HCT116 (cell line): ENCODE data around the gene RPL39L. TPM values are rescaled to one million over a fixed set of nuclear protein-coding genes. Genes with fewer than 3 reads are reported as not detected.

Source experiments
- ATAC-seq: fragments of 200-7000 bp; cut with Tn5 transposase; 2 replicates; pipeline ENCODE4 v1.9.1; 2020; ENCODE audit warnings: mild to moderate bottlenecking, moderate library complexity
- BruUV-seq: library from RNA; stranded (reverse); fragments of 400-500 nt; replicated peaks from 2 replicates; lab custom pipeline; 2021; lab: Mats Ljungman, UMichigan
- CTCF ChIA-PET: fragments of 300-600 bp; sonication (Branson Sonifier 250); formaldehyde crosslinking; loops from one replicate; lab custom pipeline; 2021; ENCODE audit warnings: antibody characterized with exemption; lab: Charles Lee
- POLR2A ChIA-PET: fragments of 300-600, 350-600 bp; sonication (Branson Sonifier 250); formaldehyde crosslinking; loops from one replicate; lab custom pipeline; 2021; ENCODE audit warnings: antibody characterized with exemption; lab: Charles Lee
- RAD21 ChIA-PET, 2 experiments: fragments of 300-600 bp; sonication (Branson Sonifier 250); formaldehyde crosslinking; loops; one replicate each; lab custom pipeline; 2023; ENCODE audit warnings: low total read pairs in 2 of 2; ENCODE audit not compliant: uncharacterized antibody in 2 of 2, unreplicated experiment in 2 of 2, low non-redundant PET in 1 of 2; lab: Charles Lee
- DNase-seq: peaks from one replicate; pipeline ENCODE4 v3.0.0-alpha.2; 2010; ENCODE audit warnings: low read depth, low spot score
- H2AFZ ChIP-seq: fragments of 200-600 bp; shearing (Covaris generic), sonication (generic); 2 replicates; pipeline ENCODE4 v1.6.1; 2017; ENCODE audit warnings: low read depth, mixed run types, mixed read lengths, antibody characterized with exemption, low read length; ENCODE audit not compliant: poor library complexity, severe bottlenecking
- H3K27ac ChIP-seq: 2 replicates; pipeline ENCODE4 v1.5.1; 2012; ENCODE audit warnings: low read depth, low read length
- H3K27me3 ChIP-seq: fragments of 200-600 bp; sonication (generic); 2 replicates; pipeline ENCODE4 v1.6.1; 2016; ENCODE audit warnings: mixed run types, low read length, mixed read lengths; ENCODE audit not compliant: insufficient read depth
- H3K36me3 ChIP-seq, 2 experiments: fragments of 200-500 bp in 1 of 2; fragments of 200-600 bp in 1 of 2; sonication (Bioruptor generic) in 1 of 2; sonication (generic) in 1 of 2; 2 replicates each; pipeline versions ENCODE4 v1.5.1 to v1.6.1; 2014 to 2016; ENCODE audit warnings: low read length in 2 of 2, inconsistent platforms in 1 of 2, mixed read lengths in 1 of 2, mixed run types in 1 of 2; ENCODE audit not compliant: insufficient read depth in 2 of 2, control insufficient read depth in 1 of 2
- H3K4me1 ChIP-seq, 2 experiments: fragments of 200-600 bp in 1 of 2; sonication (generic) in 1 of 2; 2 replicates each; pipeline versions ENCODE4 v1.5.1 to v1.6.1; 2012 to 2017; ENCODE audit warnings: low read length in 2 of 2, inconsistent platforms in 1 of 2, mild to moderate bottlenecking in 1 of 2, mixed read lengths in 1 of 2, mixed run types in 1 of 2, moderate library complexity in 1 of 2; ENCODE audit not compliant: insufficient read depth in 2 of 2, control insufficient read depth in 1 of 2
- H3K4me2 ChIP-seq: fragments of 200-600 bp; sonication (generic); 2 replicates; pipeline ENCODE4 v1.6.1; 2017; ENCODE audit warnings: mixed run types, low read length, mixed read lengths
- H3K4me3 ChIP-seq, 2 experiments: fragments of 200-600 bp in 1 of 2; sonication (generic) in 1 of 2; replicated peaks in 1 of 2; 2 replicates each; pipeline ENCODE4 v1.5.1; 2011 to 2016; ENCODE audit warnings: low read length in 2 of 2, control low read depth in 1 of 2, low read depth in 1 of 2, mild to moderate bottlenecking in 1 of 2, mixed read lengths in 1 of 2, mixed run types in 1 of 2
- H3K79me2 ChIP-seq: fragments of 200-600 bp; sonication (generic); 2 replicates; pipeline ENCODE4 v1.6.1; 2017; ENCODE audit warnings: mild to moderate bottlenecking, mixed run types, low read length, moderate library complexity, mixed read lengths; ENCODE audit not compliant: insufficient read depth
- H3K9ac ChIP-seq: fragments of 200-600 bp; sonication (generic); 2 replicates; pipeline ENCODE4 v1.6.1; 2016; ENCODE audit warnings: low read length, mixed read lengths
- H3K9me2 ChIP-seq: fragments of 200-600 bp; sonication (generic), shearing (Covaris generic); 2 replicates; pipeline ENCODE4 v1.6.1; 2017; ENCODE audit warnings: mixed run types, mild to moderate bottlenecking, moderate library complexity; ENCODE audit not compliant: insufficient read depth
- H3K9me3 ChIP-seq, 2 experiments: fragments of 200-500 bp in 1 of 2; fragments of 200-600 bp in 1 of 2; sonication (Bioruptor generic) in 1 of 2; sonication (generic) in 1 of 2; 2 replicates each; pipeline ENCODE4 v1.6.1; 2014 to 2017; ENCODE audit warnings: low read length in 2 of 2, mixed read lengths in 2 of 2, inconsistent platforms in 1 of 2, low read depth in 1 of 2, mild to moderate bottlenecking in 1 of 2, mixed run types in 1 of 2, moderate library complexity in 1 of 2; ENCODE audit not compliant: control insufficient read depth in 1 of 2, insufficient read depth in 1 of 2
- H4K20me1 ChIP-seq: fragments of 200-600 bp; sonication (generic), shearing (Covaris generic); 2 replicates; pipeline ENCODE4 v1.6.1; 2017; ENCODE audit warnings: mixed run types, mild to moderate bottlenecking, moderate library complexity; ENCODE audit not compliant: insufficient read depth
- CEBPB ChIP-seq: IDR thresholded peaks from 2 replicates; pipeline ENCODE4 v1.6.1; 2012; ENCODE audit warnings: low read depth
- EGR1 ChIP-seq: IDR thresholded peaks from 2 replicates; pipeline ENCODE4 v1.6.1; 2012; ENCODE audit warnings: low read depth
- ELF1 ChIP-seq: IDR thresholded peaks from 2 replicates; pipeline ENCODE4 v1.6.1; 2012; ENCODE audit warnings: low read depth, borderline replicate concordance
- EZH2 ChIP-seq: fragments of 200-600 bp; sonication (generic); IDR thresholded peaks from 2 replicates; pipeline ENCODE4 v1.6.1; 2017; ENCODE audit warnings: antibody characterized with exemption, mixed run types
- EZH2phosphoT487 ChIP-seq: fragments of 200-600 bp; IDR thresholded peaks from 2 replicates; pipeline ENCODE4 v1.6.1; 2018; ENCODE audit warnings: antibody characterized with exemption, borderline replicate concordance
- FOSL1 ChIP-seq: IDR thresholded peaks from 2 replicates; pipeline ENCODE4 v1.6.1; 2012; ENCODE audit warnings: low read depth
- JUND ChIP-seq: IDR thresholded peaks from 2 replicates; pipeline ENCODE4 v1.6.1; 2012
- POLR2A ChIP-seq: IDR thresholded peaks from 2 replicates; pipeline ENCODE4 v1.7.0; 2011; ENCODE audit warnings: borderline replicate concordance; ENCODE audit not compliant: insufficient read depth, insufficient read length; ENCODE audit errors: extremely low read depth
- POLR2AphosphoS5 ChIP-seq: IDR thresholded peaks from 2 replicates; pipeline ENCODE4 v1.6.1; 2011; ENCODE audit warnings: mild to moderate bottlenecking, low read depth, low read length, moderate library complexity
- RAD21 ChIP-seq: IDR thresholded peaks from 2 replicates; pipeline ENCODE4 v1.6.1; 2012; ENCODE audit warnings: low read depth, mild to moderate bottlenecking
- SIN3A ChIP-seq: IDR thresholded peaks from 2 replicates; pipeline ENCODE4 v1.6.1; 2012; ENCODE audit warnings: low read depth
- SP1 ChIP-seq: IDR thresholded peaks from 2 replicates; pipeline ENCODE4 v1.6.1; 2012; ENCODE audit warnings: low read depth
- SRF ChIP-seq: IDR thresholded peaks from 2 replicates; pipeline ENCODE4 v1.6.1; 2012; ENCODE audit warnings: low read depth
- TCF7L2 ChIP-seq: IDR thresholded peaks from 2 replicates; pipeline ENCODE4 v1.7.0; 2011; ENCODE audit warnings: borderline replicate concordance, inconsistent platforms; ENCODE audit not compliant: insufficient read depth, insufficient read length; ENCODE audit errors: extremely low read depth
- YY1 ChIP-seq: IDR thresholded peaks from 2 replicates; pipeline ENCODE4 v1.6.1; 2011; ENCODE audit warnings: low read length, low read depth, moderate library complexity, mild to moderate bottlenecking; ENCODE audit not compliant: insufficient replicate concordance; ENCODE audit errors: extremely low read depth
- ZFX ChIP-seq: fragments of 450-650 bp; IDR thresholded peaks from 2 replicates; pipeline ENCODE4 v1.6.1; 2017
- ZNF274 ChIP-seq: fragments of 200-500 bp; sonication (Bioruptor generic); IDR thresholded peaks from 2 replicates; pipeline ENCODE4 v1.6.1; 2014; ENCODE audit warnings: mild to moderate bottlenecking, low read depth, low read length, inconsistent platforms
- intact Hi-C: fragments of 100-400 bp; cut with micrococcal nuclease; formaldehyde crosslinking; loops from 2 replicates; pipeline ENCODE4 v1.10.0; 2022
- total RNA-seq: library from RNA; stranded (reverse); gene quantifications from one replicate; pipeline ENCODE4 v1.2.1, GENCODE V29; 2021; ENCODE audit not compliant: unreplicated experiment
- TF ChIP-seq, protein P1 (sequence below): IDR thresholded peaks from 2 replicates; pipeline ENCODE4 v1.6.1; 2012
- TF ChIP-seq, protein P2 (sequence below), 3 experiments: fragments of 200-600 bp in 1 of 3; sonication (generic) in 1 of 3; IDR thresholded peaks in 2 of 3; conservative IDR thresholded peaks in 1 of 3; 2 replicates each; pipeline ENCODE4 v1.5.1; 2012 to 2017; ENCODE audit warnings: low read depth in 2 of 3, low read length in 2 of 3, antibody characterized with exemption in 1 of 3, borderline replicate concordance in 1 of 3, control low read depth in 1 of 3, mild to moderate bottlenecking in 1 of 3, mixed read lengths in 1 of 3, mixed run types in 1 of 3, moderate library complexity in 1 of 3; ENCODE audit not compliant: insufficient read depth in 1 of 3

RPL39L gene
- total RNA-seq, 1 experiment from 2014 or later: not detected

DNA sequence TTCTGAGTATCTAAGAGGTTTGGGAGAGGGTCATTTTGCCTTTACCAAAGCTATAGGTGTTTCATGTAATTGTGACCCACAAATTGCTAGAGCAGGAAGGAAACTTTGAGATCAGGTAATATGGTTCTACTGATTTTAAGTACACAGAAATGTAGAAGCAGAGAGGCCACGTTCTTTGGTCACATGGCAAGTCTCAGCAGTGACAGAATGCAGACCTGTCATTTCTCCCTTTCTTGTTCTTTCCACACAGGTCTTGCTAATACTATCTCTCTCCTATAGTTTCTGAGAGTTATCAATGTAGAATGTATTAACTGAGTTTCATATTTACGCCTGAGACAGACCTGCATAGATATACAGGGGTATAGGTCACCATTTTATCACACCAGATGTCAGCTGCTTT, 47.1 kb upstream of the RPL39L start:
- ATAC-seq: peak; percentile 42
- peaks cover 7 to 21% of the 10 kb centered on the region in 2 experiments; a peak in 3 of 4 replicates for H3K4me1 ChIP-seq
- RAD21 ChIA-PET: no interaction called here
- no peaks in the 10 kb centered on the region for H3K9me2 ChIP-seq
- H3K4me2 ChIP-seq: peak overlapping the region; percentile 39
- CTCF ChIA-PET: interaction anchor here (1.1 kb wide), 1 partner anchor 21 kb away, joined by 3 read pairs; no protein-coding TSS in a partner anchor
- H2AFZ ChIP-seq: peak overlapping the region; percentile 58
- no TSS peak for BruUV-seq
- H4K20me1 ChIP-seq: no peaks in the 10 kb centered on the region
- POLR2A ChIA-PET: no interaction called here
- no peak overlapping the region for H3K4me3 ChIP-seq
- no peaks in the 10 kb centered on the region for H3K36me3 ChIP-seq
- intact Hi-C loops: no loop called here
- no peak for TF ChIP-seq JUND
- no peak for TF ChIP-seq POLR2AphosphoS5
- TF ChIP-seq SRF: no peak
- no peak for TF ChIP-seq RAD21
- H3K79me2 ChIP-seq: no peaks in the 10 kb centered on the region
- 0 out of 2 replicates have a peak, but pooled peaks cover under 1% of the 10 kb centered on the region for H3K27me3 ChIP-seq
- no peaks in the 10 kb centered on the region for H3K9me3 ChIP-seq
- no peak for DNase-seq
- no peak overlapping the region for H3K27ac ChIP-seq
- H3K9ac ChIP-seq: no peak overlapping the region

DNA sequence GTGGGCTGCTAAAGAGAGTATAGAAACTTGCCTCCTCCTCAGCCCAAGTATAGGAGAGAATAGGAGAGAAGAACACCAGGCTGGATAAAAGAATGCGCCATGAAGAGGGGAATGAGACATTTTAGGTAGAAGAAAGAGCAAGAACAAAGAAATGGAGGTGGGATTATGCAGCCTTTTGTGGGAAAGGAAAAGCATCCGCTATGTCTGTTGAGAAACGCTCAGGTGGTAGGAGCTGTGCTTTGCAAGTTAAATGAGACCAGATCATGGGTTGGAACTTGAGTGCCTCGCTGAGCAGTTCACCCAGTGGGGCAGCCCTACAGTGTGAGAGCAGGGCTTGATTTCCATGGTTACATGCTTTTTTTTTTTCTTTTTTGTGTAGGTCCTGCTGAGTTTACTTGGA, 46.5 kb upstream of the RPL39L start:
- Histone ChIP-seq H3K27me3 (no peaks in the 10 kb centered on the region), H3K4me1 (peaks cover 7 to 21% of the 10 kb centered on the region in 2 experiments; a peak in 3 of 4 replicates), H3K27ac (no peak overlapping the region), H4K20me1 (no peaks in the 10 kb centered on the region), H2AFZ (no peak overlapping the region), H3K4me3 (no peak overlapping the region), H3K9me2 (no peaks in the 10 kb centered on the region), H3K9me3 (no peaks in the 10 kb centered on the region), H3K9ac (no peak overlapping the region), H3K79me2 (no peaks in the 10 kb centered on the region), H3K4me2 (no peak overlapping the region), H3K36me3 (no peaks in the 10 kb centered on the region)
- CTCF ChIA-PET: no interaction called here
- POLR2A ChIA-PET: no interaction called here
- no TSS peak for BruUV-seq
- ATAC-seq: no peak
- TF ChIP-seq YY1 (no peak), EGR1 (no peak), EZH2phosphoT487 (no peak), ELF1 (no peak), POLR2AphosphoS5 (no peak), ZNF274 (no peak), POLR2A (no peak), EZH2 (no peak), RAD21 (no peak), SRF (no peak), CEBPB (no peak), TCF7L2 (no peak), SP1 (no peak), JUND (no peak), ZFX (no peak), SIN3A (no peak), FOSL1 (no peak)
- TF ChIP-seq, protein P1, sequence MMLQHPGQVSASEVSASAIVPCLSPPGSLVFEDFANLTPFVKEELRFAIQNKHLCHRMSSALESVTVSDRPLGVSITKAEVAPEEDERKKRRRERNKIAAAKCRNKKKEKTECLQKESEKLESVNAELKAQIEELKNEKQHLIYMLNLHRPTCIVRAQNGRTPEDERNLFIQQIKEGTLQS: no peak
- TF ChIP-seq, protein P2, sequence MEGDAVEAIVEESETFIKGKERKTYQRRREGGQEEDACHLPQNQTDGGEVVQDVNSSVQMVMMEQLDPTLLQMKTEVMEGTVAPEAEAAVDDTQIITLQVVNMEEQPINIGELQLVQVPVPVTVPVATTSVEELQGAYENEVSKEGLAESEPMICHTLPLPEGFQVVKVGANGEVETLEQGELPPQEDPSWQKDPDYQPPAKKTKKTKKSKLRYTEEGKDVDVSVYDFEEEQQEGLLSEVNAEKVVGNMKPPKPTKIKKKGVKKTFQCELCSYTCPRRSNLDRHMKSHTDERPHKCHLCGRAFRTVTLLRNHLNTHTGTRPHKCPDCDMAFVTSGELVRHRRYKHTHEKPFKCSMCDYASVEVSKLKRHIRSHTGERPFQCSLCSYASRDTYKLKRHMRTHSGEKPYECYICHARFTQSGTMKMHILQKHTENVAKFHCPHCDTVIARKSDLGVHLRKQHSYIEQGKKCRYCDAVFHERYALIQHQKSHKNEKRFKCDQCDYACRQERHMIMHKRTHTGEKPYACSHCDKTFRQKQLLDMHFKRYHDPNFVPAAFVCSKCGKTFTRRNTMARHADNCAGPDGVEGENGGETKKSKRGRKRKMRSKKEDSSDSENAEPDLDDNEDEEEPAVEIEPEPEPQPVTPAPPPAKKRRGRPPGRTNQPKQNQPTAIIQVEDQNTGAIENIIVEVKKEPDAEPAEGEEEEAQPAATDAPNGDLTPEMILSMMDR (IDR thresholded peaks at IDR 0.05 in 2 of 3, conservative IDR thresholded peaks at IDR 0.05 in 1 of 3; ENCODE audit: borderline replicate concordance in 1 of 3, insufficient read depth in 1 of 3, low read depth in 2 of 3, low read length in 2 of 3): no peak
- RAD21 ChIA-PET: no interaction called here
- DNase-seq: no peak
- intact Hi-C loops: no loop called here
